GM12878 (cell line): Measurements from ENCODE around the gene C19orf33. TPM values are rescaled to one million over a fixed set of nuclear protein-coding genes. Genes with fewer than 3 reads are reported as not detected.

Source experiments
- ATF3 ChIP-seq: IDR thresholded peaks from 2 replicates; pipeline ENCODE4 v1.6.1; 2011; ENCODE audit warnings: low read depth, mild to moderate bottlenecking, low read length, moderate library complexity, borderline replicate concordance; ENCODE audit errors: extremely low read depth
- CREB1 ChIP-seq: IDR thresholded peaks from 2 replicates; pipeline ENCODE4 v1.6.1; 2012; ENCODE audit warnings: low read depth, mild to moderate bottlenecking, inconsistent platforms
- EED ChIP-seq: sonication (generic); IDR thresholded peaks from 2 replicates; pipeline ENCODE4 v1.6.1; 2016; ENCODE audit warnings: antibody characterized with exemption, low read depth
- IKZF2 ChIP-seq, 2 experiments: fragments of 450-650 bp; IDR thresholded peaks; 2 replicates each; pipeline ENCODE4 v1.6.1; 2017; ENCODE audit warnings: mild to moderate bottlenecking in 2 of 2, moderate library complexity in 2 of 2
- IRF3 ChIP-seq: fragments of 450-650 bp; IDR thresholded peaks from 2 replicates; pipeline ENCODE4 v1.6.1; 2014; ENCODE audit warnings: mild to moderate bottlenecking
- JUNB ChIP-seq: IDR thresholded peaks from 2 replicates; pipeline ENCODE4 v1.6.1; 2016; ENCODE audit warnings: antibody characterized with exemption, mild to moderate bottlenecking
- MLLT1 ChIP-seq: fragments of 450-650 bp; IDR thresholded peaks from 2 replicates; pipeline ENCODE4 v1.6.1; 2016; ENCODE audit warnings: mild to moderate bottlenecking
- PKNOX1 ChIP-seq: fragments of 450-650 bp; IDR thresholded peaks from 2 replicates; pipeline ENCODE4 v1.6.1; 2016; ENCODE audit warnings: mild to moderate bottlenecking
- POLR2AphosphoS5 ChIP-seq: IDR thresholded peaks from 2 replicates; pipeline ENCODE4 v1.6.1; 2011; ENCODE audit warnings: mild to moderate bottlenecking, low read length, inconsistent platforms
- POU2F2 ChIP-seq: IDR thresholded peaks from 3 replicates; pipeline ENCODE4 v1.6.1; 2011; ENCODE audit warnings: low read depth, mild to moderate bottlenecking, low read length, borderline replicate concordance
- RBBP5 ChIP-seq: fragments of 200-600 bp; sonication (generic); conservative IDR thresholded peaks from 2 replicates; pipeline ENCODE4 v1.6.1; 2016
- RELA ChIP-seq: fragments of 450-650 bp; IDR thresholded peaks from 2 replicates; pipeline ENCODE4 v1.8.0; 2014; ENCODE audit warnings: borderline replicate concordance; ENCODE audit not compliant: partially characterized antibody
- SPI1 ChIP-seq: IDR thresholded peaks from 2 replicates; pipeline ENCODE4 v1.6.1; 2011; ENCODE audit warnings: low read depth, mild to moderate bottlenecking, low read length, moderate library complexity, borderline replicate concordance; ENCODE audit not compliant: insufficient read depth
- STAT1 ChIP-seq: fragments of 450-650 bp; conservative IDR thresholded peaks from 2 replicates; pipeline ENCODE4 v1.6.1; 2014; ENCODE audit warnings: antibody characterized with exemption, mild to moderate bottlenecking
- TAF1 ChIP-seq: IDR thresholded peaks from 2 replicates; pipeline ENCODE4 v1.6.1; 2011; ENCODE audit warnings: mild to moderate bottlenecking, low read depth, low read length, borderline replicate concordance
- TCF12 ChIP-seq: IDR thresholded peaks from 2 replicates; pipeline ENCODE4 v1.6.1; 2011; ENCODE audit warnings: low read depth, mild to moderate bottlenecking, low read length
- YY1 ChIP-seq: IDR thresholded peaks from 2 replicates; pipeline ENCODE4 v1.6.1; 2011; ENCODE audit warnings: low read depth, mild to moderate bottlenecking, low read length
- ZNF622 ChIP-seq: fragments of 450-650 bp; IDR thresholded peaks from 2 replicates; pipeline ENCODE4 v1.6.1; 2017; ENCODE audit warnings: mild to moderate bottlenecking, inconsistent platforms
- polyA plus RNA-seq, 11 experiments: library from polyadenylated mRNA; depleted of rRNA in 4 of 11; unstranded in 6 of 11; stranded (reverse) in 5 of 11; fragments of >200 nt; fragmentation: Nextera tagmentation in 4 of 11; fragmentation: Illumina TruSeq in 1 of 11; extraction: Ambion mirVana in 4 of 11; extraction: Trizol in 1 of 11; gene quantifications; 1 replicate in 1 of 11; 2 replicates in 10 of 11; pipeline versions ENCODE4 v1.2.1 to v1.2.3, GENCODE V29; 2011 to 2016; ENCODE audit warnings: inconsistent platforms in 2 of 11, missing spikeins in 2 of 11, low read depth in 1 of 11
- total RNA-seq, 4 experiments: library from RNA; depleted of rRNA in 3 of 4; stranded (reverse); fragments of >200 nt in 3 of 4; fragmentation: Illumina TruSeq in 1 of 4; extraction: Trizol in 1 of 4; gene quantifications; 2 replicates each; pipeline versions ENCODE4 v1.2.1 to v1.2.3, GENCODE V29; 2013 to 2021
- TF ChIP-seq, protein P1 (sequence below): fragments of 450-650 bp; IDR thresholded peaks from 2 replicates; pipeline ENCODE4 v1.6.1; 2017; ENCODE audit warnings: mild to moderate bottlenecking, moderate library complexity

Gene C19orf33
- total and polyA plus RNA-seq, 10 of the 15 experiments (the other 5 are each of a cell fraction or from before 2014, with no cell fraction given): 0.28 to 0.45 TPM; not detected in 8

DNA sequence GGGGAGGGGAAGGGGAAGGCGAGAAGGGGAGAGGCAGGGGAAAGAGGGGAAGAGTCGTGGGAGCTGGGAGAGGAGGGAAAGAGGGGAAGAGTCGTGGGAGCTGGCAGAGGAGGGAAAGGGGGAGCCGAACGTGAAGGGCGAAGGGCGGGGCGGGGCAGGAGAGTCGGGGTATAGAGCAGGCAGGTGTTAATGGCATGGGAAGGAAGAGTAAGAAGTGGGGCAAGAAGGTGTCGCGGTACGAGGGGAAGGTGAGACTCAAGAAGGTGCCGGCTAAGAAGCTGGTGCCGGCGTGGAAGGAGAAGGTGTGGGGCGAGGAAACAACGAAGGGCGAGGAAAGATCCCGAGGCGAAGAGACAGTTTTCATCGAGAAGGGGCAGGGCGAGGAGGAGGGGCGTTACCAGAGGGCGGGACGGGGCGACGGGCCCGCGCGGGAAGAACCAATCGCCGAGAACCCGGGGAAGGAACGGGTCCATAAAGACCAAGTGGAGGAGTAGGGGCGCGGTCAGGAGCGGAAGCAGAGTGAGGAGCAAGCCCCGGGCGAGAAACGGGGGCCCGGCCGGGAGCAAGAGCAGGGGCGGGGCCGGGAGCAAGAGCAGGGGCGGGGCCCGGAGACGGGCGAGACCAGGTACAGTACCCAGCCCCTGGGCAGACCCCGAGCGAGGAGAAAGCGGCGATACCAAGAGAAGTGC lies 32.0 kb downstream of the C19orf33 start (continued):
- TF ChIP-seq, protein P1, sequence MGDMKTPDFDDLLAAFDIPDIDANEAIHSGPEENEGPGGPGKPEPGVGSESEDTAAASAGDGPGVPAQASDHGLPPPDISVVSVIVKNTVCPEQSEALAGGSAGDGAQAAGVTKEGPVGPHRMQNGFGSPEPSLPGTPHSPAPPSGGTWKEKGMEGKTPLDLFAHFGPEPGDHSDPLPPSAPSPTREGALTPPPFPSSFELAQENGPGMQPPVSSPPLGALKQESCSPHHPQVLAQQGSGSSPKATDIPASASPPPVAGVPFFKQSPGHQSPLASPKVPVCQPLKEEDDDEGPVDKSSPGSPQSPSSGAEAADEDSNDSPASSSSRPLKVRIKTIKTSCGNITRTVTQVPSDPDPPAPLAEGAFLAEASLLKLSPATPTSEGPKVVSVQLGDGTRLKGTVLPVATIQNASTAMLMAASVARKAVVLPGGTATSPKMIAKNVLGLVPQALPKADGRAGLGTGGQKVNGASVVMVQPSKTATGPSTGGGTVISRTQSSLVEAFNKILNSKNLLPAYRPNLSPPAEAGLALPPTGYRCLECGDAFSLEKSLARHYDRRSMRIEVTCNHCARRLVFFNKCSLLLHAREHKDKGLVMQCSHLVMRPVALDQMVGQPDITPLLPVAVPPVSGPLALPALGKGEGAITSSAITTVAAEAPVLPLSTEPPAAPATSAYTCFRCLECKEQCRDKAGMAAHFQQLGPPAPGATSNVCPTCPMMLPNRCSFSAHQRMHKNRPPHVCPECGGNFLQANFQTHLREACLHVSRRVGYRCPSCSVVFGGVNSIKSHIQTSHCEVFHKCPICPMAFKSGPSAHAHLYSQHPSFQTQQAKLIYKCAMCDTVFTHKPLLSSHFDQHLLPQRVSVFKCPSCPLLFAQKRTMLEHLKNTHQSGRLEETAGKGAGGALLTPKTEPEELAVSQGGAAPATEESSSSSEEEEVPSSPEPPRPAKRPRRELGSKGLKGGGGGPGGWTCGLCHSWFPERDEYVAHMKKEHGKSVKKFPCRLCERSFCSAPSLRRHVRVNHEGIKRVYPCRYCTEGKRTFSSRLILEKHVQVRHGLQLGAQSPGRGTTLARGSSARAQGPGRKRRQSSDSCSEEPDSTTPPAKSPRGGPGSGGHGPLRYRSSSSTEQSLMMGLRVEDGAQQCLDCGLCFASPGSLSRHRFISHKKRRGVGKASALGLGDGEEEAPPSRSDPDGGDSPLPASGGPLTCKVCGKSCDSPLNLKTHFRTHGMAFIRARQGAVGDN: no peak
- TF ChIP-seq TCF12 (no peak), CREB1 (peak; percentile 56), RELA (no peak), RBBP5 (no peak), IKZF2 (IDR thresholded peaks at IDR 0.05) (peak; percentile 33 to 41; a peak in 1 of 4 replicates), EED (no peak), JUNB (no peak), SPI1 (no peak), POU2F2 (no peak), TAF1 (no peak), PKNOX1 (no peak), YY1 (no peak), IRF3 (no peak), MLLT1 (peak; percentile 12; the same call in 1 of the 2 replicates), POLR2AphosphoS5 (0 out of 2 replicates have a peak, but pooled peaks have one; percentile 6), ZNF622 (no peak), STAT1 (no peak), ATF3 (no peak)
